HepG2 (cell line): ENCODE results near the gene EMC1. TPM values are rescaled to one million over a fixed set of nuclear protein-coding genes. Genes with fewer than 3 reads are reported as not detected.

Experiments
- ATF2 ChIP-seq: sonication (generic); formaldehyde crosslinking; IDR thresholded peaks from 2 replicates; pipeline ENCODE4 v1.4.0; 2020; ENCODE audit warnings: missing genetic modification reagents
- EED ChIP-seq: sonication (generic); formaldehyde crosslinking; IDR thresholded peaks from 2 replicates; pipeline ENCODE4 v1.5.0; 2020; ENCODE audit warnings: mild to moderate bottlenecking, missing genetic modification reagents
- ELK4 ChIP-seq: sonication (generic); formaldehyde crosslinking; IDR thresholded peaks from 2 replicates; pipeline ENCODE4 v1.9.0; 2021; ENCODE audit warnings: missing genetic modification reagents, borderline replicate concordance
- HNRNPLL ChIP-seq: fragments of 200-400 bp; formaldehyde crosslinking; IDR thresholded peaks from 2 replicates; pipeline ENCODE4 v1.6.1; 2017; ENCODE audit warnings: mild to moderate bottlenecking, low read depth, low read length; ENCODE audit not compliant: poor library complexity, severe bottlenecking
- KAT7 ChIP-seq: IDR thresholded peaks from 2 replicates; pipeline ENCODE4 v1.6.1; 2018; ENCODE audit warnings: borderline replicate concordance, missing compliant biosample characterization
- KDM1A ChIP-seq: IDR thresholded peaks from 2 replicates; pipeline ENCODE4 v1.6.1; 2016; ENCODE audit warnings: missing compliant biosample characterization
- KLF13 ChIP-seq: sonication (generic); formaldehyde crosslinking; IDR thresholded peaks from 2 replicates; pipeline ENCODE4 v1.4.0; 2020; ENCODE audit warnings: mild to moderate bottlenecking, missing genetic modification reagents
- MAFF ChIP-seq: IDR thresholded peaks from 2 replicates; pipeline ENCODE4 v1.6.1; 2011; ENCODE audit warnings: low read depth, low read length, improper control_type of control experiment
- NAIF1 ChIP-seq: sonication (generic); formaldehyde crosslinking; IDR thresholded peaks from 2 replicates; pipeline ENCODE4 v1.5.0; 2020; ENCODE audit warnings: mild to moderate bottlenecking, missing genetic modification reagents, borderline replicate concordance
- RFXANK ChIP-seq: IDR thresholded peaks from 2 replicates; pipeline ENCODE4 v1.6.1; 2016
- SNAI1 ChIP-seq: sonication (generic); formaldehyde crosslinking; IDR thresholded peaks from 2 replicates; pipeline ENCODE4 v1.5.0; 2020; ENCODE audit warnings: mild to moderate bottlenecking, missing genetic modification reagents, borderline replicate concordance
- U2AF2 ChIP-seq: fragments of 200-400 bp; formaldehyde crosslinking; IDR thresholded peaks from 2 replicates; pipeline ENCODE4 v1.6.1; 2017; ENCODE audit warnings: low read depth, mild to moderate bottlenecking, low read length
- WIZ ChIP-seq: sonication (generic); formaldehyde crosslinking; IDR thresholded peaks from 2 replicates; pipeline ENCODE4 v1.5.1; 2020; ENCODE audit warnings: mild to moderate bottlenecking, missing genetic modification reagents
- ZMAT5 ChIP-seq: sonication (generic); formaldehyde crosslinking; IDR thresholded peaks from 2 replicates; pipeline ENCODE4 v1.5.0; 2020; ENCODE audit warnings: mild to moderate bottlenecking, low read depth, missing genetic modification reagents, borderline replicate concordance
- ZNF234 ChIP-seq: sonication (generic); formaldehyde crosslinking; conservative IDR thresholded peaks from 2 replicates; pipeline ENCODE4 v1.5.1; 2020; ENCODE audit warnings: mild to moderate bottlenecking, missing genetic modification reagents
- ZNF496 ChIP-seq: sonication (generic); formaldehyde crosslinking; IDR thresholded peaks from 2 replicates; pipeline ENCODE4 v1.8.1; 2023; ENCODE audit warnings: mild to moderate bottlenecking, moderate library complexity, missing genetic modification reagents; ENCODE audit not compliant: insufficient replicate concordance
- ZNF776 ChIP-seq: sonication (generic); formaldehyde crosslinking; IDR thresholded peaks from 2 replicates; pipeline ENCODE4 v1.4.0; 2020; ENCODE audit warnings: mild to moderate bottlenecking, missing genetic modification reagents
- polyA plus RNA-seq, 8 experiments: library from polyadenylated mRNA; depleted of rRNA in 3 of 8; stranded (reverse) in 7 of 8; unstranded in 1 of 8; fragments of >200 nt; fragmentation: Illumina TruSeq in 4 of 8; extraction: Trizol in 4 of 8; gene quantifications; 2 replicates each; pipeline versions ENCODE4 v1.2.1 to v1.2.3, GENCODE V29; 2011 to 2016; ENCODE audit warnings: low read depth in 4 of 8, missing spikeins in 1 of 8, mixed read lengths in 1 of 8; ENCODE audit not compliant: insufficient read depth in 1 of 8
- total RNA-seq, 5 experiments: library from RNA; depleted of rRNA; stranded (reverse); fragments of >200 nt; fragmentation: Illumina TruSeq; extraction: Trizol; gene quantifications; 2 replicates each; pipeline ENCODE4 v1.2.3, GENCODE V29; 2016; ENCODE audit warnings: low read depth in 1 of 5
- TF ChIP-seq, protein P1 (sequence below): sonication (generic); formaldehyde crosslinking; IDR thresholded peaks from 2 replicates; pipeline ENCODE4 v1.5.1; 2020; ENCODE audit warnings: mild to moderate bottlenecking, missing genetic modification reagents, borderline replicate concordance
- TF ChIP-seq, protein P2 (sequence below): sonication (generic); formaldehyde crosslinking; IDR thresholded peaks from 2 replicates; pipeline ENCODE4 v1.5.0; 2020; ENCODE audit warnings: missing genetic modification reagents
- TF ChIP-seq, protein P3 (sequence below): sonication (generic); formaldehyde crosslinking; IDR thresholded peaks from 2 replicates; pipeline ENCODE4 v1.8.1; 2023; ENCODE audit warnings: missing genetic modification reagents, inconsistent platforms, borderline replicate concordance
- TF ChIP-seq, protein P4 (sequence below): sonication (generic); formaldehyde crosslinking; IDR thresholded peaks from 2 replicates; pipeline ENCODE4 v1.8.1; 2023; ENCODE audit warnings: missing genetic modification reagents, mild to moderate bottlenecking, borderline replicate concordance
- TF ChIP-seq, protein P5 (sequence below): sonication (generic); formaldehyde crosslinking; IDR thresholded peaks from 2 replicates; pipeline ENCODE4 v1.8.0; 2022; ENCODE audit warnings: missing genetic modification reagents, low read depth, mild to moderate bottlenecking, borderline replicate concordance

EMC1 gene
- total and polyA plus RNA-seq, 2 of the 13 experiments (the other 11 are each of a cell fraction or from before 2014, with no cell fraction given), result 38.0 to 61.3 TPM

DNA sequence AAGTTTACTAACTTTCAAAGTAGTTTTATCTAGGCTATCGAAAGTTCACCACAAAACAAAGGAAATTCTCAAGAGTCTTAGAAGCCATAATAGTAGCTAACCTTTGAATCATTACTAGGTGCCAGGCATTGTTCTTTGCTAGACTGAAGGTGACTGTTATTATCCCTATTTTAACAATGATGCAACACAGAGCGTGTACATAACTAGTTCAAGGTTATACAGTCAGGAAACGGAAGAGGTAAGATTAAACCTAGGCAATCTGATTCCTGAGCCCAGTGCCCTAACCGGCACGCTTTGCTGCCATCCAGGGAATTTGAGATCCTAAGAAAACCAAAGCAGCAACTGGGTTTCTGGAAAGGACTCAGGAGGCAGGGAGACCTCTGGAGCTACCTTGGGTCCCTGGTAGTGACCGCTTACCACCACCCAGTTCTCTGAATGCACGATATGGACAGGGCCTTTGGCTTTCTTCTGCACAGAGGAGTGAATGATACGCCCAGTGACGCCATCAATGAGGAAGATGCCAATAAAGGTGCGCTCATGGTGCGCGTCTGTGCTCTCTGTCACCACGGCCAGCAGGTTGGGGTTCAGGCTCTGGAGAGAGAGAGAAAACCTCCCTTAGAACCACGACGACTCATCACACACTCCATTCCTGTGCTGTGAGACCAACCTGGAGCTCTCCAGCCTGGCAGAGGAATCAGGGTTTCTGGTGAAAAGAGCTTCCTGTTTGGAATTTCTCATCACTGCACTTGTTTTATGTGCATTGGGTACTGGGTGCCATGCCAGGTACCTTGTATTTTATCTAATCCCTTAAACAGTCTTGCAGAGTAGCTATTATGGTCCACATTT lies 28.1 kb downstream of the EMC1 start (continued):
- TF ChIP-seq ATF2 (CRISPR knock-in tag) (peak; percentile 76), ZNF776 (CRISPR knock-in tag) (no peak), KAT7 (CRISPR knock-in tag) (no peak), MAFF (no peak), U2AF2 (no peak), NAIF1 (CRISPR knock-in tag) (no peak), SNAI1 (CRISPR knock-in tag) (no peak), KDM1A (CRISPR knock-in tag) (no peak), ZNF234 (CRISPR knock-in tag) (no peak), WIZ (no peak), ZNF496 (no peak), ELK4 (CRISPR knock-in tag) (no peak), HNRNPLL (no peak), EED (no peak), KLF13 (CRISPR knock-in tag) (no peak), RFXANK (CRISPR knock-in tag) (no peak), ZMAT5 (CRISPR knock-in tag) (no peak)
- TF ChIP-seq, protein P1, sequence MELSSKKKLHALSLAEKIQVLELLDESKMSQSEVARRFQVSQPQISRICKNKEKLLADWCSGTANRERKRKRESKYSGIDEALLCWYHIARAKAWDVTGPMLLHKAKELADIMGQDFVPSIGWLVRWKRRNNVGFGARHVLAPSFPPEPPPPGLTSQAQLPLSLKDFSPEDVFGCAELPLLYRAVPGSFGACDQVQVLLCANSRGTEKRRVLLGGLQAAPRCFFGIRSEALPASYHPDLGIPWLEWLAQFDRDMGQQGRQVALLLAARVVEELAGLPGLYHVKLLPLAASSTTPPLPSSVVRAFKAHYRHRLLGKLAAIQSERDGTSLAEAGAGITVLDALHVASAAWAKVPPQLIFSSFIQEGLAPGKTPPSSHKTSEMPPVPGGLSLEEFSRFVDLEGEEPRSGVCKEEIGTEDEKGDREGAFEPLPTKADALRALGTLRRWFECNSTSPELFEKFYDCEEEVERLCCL, result no peak
- TF ChIP-seq, protein P2, sequence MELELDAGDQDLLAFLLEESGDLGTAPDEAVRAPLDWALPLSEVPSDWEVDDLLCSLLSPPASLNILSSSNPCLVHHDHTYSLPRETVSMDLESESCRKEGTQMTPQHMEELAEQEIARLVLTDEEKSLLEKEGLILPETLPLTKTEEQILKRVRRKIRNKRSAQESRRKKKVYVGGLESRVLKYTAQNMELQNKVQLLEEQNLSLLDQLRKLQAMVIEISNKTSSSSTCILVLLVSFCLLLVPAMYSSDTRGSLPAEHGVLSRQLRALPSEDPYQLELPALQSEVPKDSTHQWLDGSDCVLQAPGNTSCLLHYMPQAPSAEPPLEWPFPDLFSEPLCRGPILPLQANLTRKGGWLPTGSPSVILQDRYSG (CRISPR knock-in tag), result no peak
- TF ChIP-seq, protein P3, sequence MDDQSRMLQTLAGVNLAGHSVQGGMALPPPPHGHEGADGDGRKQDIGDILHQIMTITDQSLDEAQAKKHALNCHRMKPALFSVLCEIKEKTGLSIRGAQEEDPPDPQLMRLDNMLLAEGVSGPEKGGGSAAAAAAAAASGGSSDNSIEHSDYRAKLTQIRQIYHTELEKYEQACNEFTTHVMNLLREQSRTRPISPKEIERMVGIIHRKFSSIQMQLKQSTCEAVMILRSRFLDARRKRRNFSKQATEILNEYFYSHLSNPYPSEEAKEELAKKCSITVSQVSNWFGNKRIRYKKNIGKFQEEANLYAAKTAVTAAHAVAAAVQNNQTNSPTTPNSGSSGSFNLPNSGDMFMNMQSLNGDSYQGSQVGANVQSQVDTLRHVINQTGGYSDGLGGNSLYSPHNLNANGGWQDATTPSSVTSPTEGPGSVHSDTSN (CRISPR knock-in tag), result no peak
- TF ChIP-seq, protein P4, sequence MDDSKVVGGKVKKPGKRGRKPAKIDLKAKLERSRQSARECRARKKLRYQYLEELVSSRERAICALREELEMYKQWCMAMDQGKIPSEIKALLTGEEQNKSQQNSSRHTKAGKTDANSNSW, result no peak
- TF ChIP-seq, protein P5, sequence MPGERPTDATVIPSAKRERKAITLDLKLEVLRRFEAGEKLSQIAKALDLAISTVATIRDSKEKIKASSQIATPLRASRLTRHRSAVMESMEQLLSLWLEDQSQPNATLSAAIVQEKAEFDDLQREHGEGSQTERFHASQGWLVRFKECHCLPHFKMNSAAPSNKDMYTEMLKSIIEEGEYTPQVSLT, result no peak
